ENCODE measurements around the gene ZBTB24. TPM values are rescaled to one million over a fixed set of nuclear protein-coding genes. Genes with fewer than 3 reads are reported as not detected.

ZBTB24 gene
- total and polyA plus RNA-seq, 2 of the 13 experiments (the other 11 are each of a cell fraction or from before 2014, with no cell fraction given), result 1.5 to 6.2 TPM

DNA sequence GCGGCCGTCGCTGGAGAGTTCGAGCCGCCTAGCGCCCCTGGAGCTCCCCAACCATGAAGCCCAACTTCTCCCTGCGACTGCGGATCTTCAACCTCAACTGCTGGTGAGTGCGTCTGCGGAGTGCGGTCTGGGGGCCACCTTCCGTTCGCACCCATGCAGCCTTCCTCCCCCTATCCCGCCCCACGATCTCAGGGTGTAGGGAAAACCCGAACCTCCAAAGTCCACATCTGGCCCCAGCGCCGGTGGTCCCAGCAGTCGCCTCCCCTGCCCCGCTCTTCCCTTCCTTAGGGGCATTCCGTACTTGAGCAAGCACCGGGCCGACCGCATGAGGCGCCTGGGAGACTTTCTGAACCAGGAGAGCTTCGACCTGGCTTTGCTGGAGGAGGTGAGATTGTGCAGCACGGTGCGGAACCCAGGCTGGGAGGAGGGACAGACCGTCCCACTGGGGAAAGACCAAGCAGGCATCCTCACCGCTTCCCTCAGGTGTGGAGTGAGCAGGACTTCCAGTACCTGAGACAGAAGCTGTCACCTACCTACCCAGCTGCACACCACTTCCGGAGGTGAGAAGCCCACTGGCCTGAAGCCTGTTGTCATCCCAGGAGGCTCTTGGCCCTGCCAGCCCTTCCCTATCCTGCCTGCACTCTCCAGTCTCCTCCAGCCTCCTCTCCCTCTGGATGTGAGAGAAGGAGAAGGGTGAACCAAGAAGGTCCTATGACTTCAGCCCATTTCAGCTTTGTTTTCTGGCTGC, 41.8 kb downstream of the ZBTB24 start (continued):
- no peak for TF ChIP-seq HNF4G (IDR thresholded peaks at IDR 0.05; ENCODE audit: borderline replicate concordance, low read depth, low read length)
- no peak for TF ChIP-seq HNF4G (CRISPR knock-in tag; IDR thresholded peaks at IDR 0.05; ENCODE audit: borderline replicate concordance, low read depth)
- TF ChIP-seq ZNF768 (CRISPR knock-in tag; IDR thresholded peaks at IDR 0.05), result no peak
- TF ChIP-seq AGO1 (IDR thresholded peaks at IDR 0.05; ENCODE audit: low read depth, low read length, poor library complexity, severe bottlenecking), result no peak
- TF ChIP-seq, protein P1, sequence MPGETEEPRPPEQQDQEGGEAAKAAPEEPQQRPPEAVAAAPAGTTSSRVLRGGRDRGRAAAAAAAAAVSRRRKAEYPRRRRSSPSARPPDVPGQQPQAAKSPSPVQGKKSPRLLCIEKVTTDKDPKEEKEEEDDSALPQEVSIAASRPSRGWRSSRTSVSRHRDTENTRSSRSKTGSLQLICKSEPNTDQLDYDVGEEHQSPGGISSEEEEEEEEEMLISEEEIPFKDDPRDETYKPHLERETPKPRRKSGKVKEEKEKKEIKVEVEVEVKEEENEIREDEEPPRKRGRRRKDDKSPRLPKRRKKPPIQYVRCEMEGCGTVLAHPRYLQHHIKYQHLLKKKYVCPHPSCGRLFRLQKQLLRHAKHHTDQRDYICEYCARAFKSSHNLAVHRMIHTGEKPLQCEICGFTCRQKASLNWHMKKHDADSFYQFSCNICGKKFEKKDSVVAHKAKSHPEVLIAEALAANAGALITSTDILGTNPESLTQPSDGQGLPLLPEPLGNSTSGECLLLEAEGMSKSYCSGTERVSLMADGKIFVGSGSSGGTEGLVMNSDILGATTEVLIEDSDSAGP (CRISPR knock-in tag; IDR thresholded peaks at IDR 0.05; ENCODE audit: borderline replicate concordance), result peak; percentile 56; the same call in 1 of the 2 replicates
- no peak for TF ChIP-seq CEBPB (IDR thresholded peaks at IDR 0.05; ENCODE audit: borderline replicate concordance, low read depth, low read length)
- no peak for TF ChIP-seq MLLT10 (CRISPR knock-in tag; IDR thresholded peaks at IDR 0.05)
- TF ChIP-seq, protein P2, sequence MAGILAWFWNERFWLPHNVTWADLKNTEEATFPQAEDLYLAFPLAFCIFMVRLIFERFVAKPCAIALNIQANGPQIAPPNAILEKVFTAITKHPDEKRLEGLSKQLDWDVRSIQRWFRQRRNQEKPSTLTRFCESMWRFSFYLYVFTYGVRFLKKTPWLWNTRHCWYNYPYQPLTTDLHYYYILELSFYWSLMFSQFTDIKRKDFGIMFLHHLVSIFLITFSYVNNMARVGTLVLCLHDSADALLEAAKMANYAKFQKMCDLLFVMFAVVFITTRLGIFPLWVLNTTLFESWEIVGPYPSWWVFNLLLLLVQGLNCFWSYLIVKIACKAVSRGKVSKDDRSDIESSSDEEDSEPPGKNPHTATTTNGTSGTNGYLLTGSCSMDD (CRISPR knock-in tag; IDR thresholded peaks at IDR 0.05), result no peak
- TF ChIP-seq ZNF572 (CRISPR knock-in tag; IDR thresholded peaks at IDR 0.05), result peak; percentile 2; the same call in 1 of the 2 replicates
- no peak for TF ChIP-seq NFRKB (IDR thresholded peaks at IDR 0.05)
- no peak for TF ChIP-seq PRMT3 (CRISPR knock-in tag; IDR thresholded peaks at IDR 0.05; ENCODE audit: borderline replicate concordance, low read depth)
- TF ChIP-seq NCOA1 (CRISPR knock-in tag; IDR thresholded peaks at IDR 0.05), result no peak
- no peak for TF ChIP-seq ZSCAN21 (CRISPR knock-in tag; IDR thresholded peaks at IDR 0.05; ENCODE audit: borderline replicate concordance)
- TF ChIP-seq, protein P3, sequence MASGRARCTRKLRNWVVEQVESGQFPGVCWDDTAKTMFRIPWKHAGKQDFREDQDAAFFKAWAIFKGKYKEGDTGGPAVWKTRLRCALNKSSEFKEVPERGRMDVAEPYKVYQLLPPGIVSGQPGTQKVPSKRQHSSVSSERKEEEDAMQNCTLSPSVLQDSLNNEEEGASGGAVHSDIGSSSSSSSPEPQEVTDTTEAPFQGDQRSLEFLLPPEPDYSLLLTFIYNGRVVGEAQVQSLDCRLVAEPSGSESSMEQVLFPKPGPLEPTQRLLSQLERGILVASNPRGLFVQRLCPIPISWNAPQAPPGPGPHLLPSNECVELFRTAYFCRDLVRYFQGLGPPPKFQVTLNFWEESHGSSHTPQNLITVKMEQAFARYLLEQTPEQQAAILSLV (CRISPR knock-in tag; IDR thresholded peaks at IDR 0.05; ENCODE audit: borderline replicate concordance), result no peak; the same call in 1 of the 2 replicates
- no peak for TF ChIP-seq SOX6 (IDR thresholded peaks at IDR 0.05)
- peak; percentile 29; the same call in 1 of the 2 replicates for TF ChIP-seq SOX6 (CRISPR knock-in tag; IDR thresholded peaks at IDR 0.05)
- no peak for TF ChIP-seq PHB2 (IDR thresholded peaks at IDR 0.05; ENCODE audit: partially characterized antibody)
- no peak for TF ChIP-seq SP5 (CRISPR knock-in tag; IDR thresholded peaks at IDR 0.05; ENCODE audit: borderline replicate concordance, low read depth)
- TF ChIP-seq MXD4 (CRISPR knock-in tag; IDR thresholded peaks at IDR 0.05), result no peak
- TF ChIP-seq GABPA (IDR thresholded peaks at IDR 0.05; ENCODE audit: low read depth, low read length), result no peak
- no peak for TF ChIP-seq GABPA (CRISPR knock-in tag; IDR thresholded peaks at IDR 0.05; ENCODE audit: low read depth)
- TF ChIP-seq CREM (IDR thresholded peaks at IDR 0.05), result no peak
- TF ChIP-seq CREM (CRISPR knock-in tag; IDR thresholded peaks at IDR 0.05), result no peak
- TF ChIP-seq, protein P4, sequence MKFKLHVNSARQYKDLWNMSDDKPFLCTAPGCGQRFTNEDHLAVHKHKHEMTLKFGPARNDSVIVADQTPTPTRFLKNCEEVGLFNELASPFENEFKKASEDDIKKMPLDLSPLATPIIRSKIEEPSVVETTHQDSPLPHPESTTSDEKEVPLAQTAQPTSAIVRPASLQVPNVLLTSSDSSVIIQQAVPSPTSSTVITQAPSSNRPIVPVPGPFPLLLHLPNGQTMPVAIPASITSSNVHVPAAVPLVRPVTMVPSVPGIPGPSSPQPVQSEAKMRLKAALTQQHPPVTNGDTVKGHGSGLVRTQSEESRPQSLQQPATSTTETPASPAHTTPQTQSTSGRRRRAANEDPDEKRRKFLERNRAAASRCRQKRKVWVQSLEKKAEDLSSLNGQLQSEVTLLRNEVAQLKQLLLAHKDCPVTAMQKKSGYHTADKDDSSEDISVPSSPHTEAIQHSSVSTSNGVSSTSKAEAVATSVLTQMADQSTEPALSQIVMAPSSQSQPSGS (CRISPR knock-in tag; IDR thresholded peaks at IDR 0.05), result no peak
- TF ChIP-seq ZNF674 (CRISPR knock-in tag; IDR thresholded peaks at IDR 0.05; ENCODE audit: low read depth), result no peak
- no peak for TF ChIP-seq TEAD2 (CRISPR knock-in tag; IDR thresholded peaks at IDR 0.05)
- TF ChIP-seq NBN (conservative IDR thresholded peaks at IDR 0.05), result no peak
- TF ChIP-seq ZNF547 (CRISPR knock-in tag; IDR thresholded peaks at IDR 0.05), result peak; percentile 56; the same call in 1 of the 2 replicates
- TF ChIP-seq SNRNP70 (IDR thresholded peaks at IDR 0.05; ENCODE audit: low read depth, low read length), result no peak
